BJ (cell line): ENCODE data around the gene BARX1. TPM values are rescaled to one million over a fixed set of nuclear protein-coding genes. Genes with fewer than 3 reads are reported as not detected.

Experiments
- CTCF ChIA-PET: fragments of 350-600 bp; formaldehyde crosslinking; extraction: SDS; loops from one replicate; lab custom pipeline; 2021; ENCODE audit warnings: antibody characterized with exemption, inconsistent platforms; lab: Yijun Ruan, JAX
- POLR2A ChIA-PET: fragments of 300-600 bp; sonication (Branson Sonifier 250); formaldehyde crosslinking; extraction: SDS; loops from one replicate; lab custom pipeline; 2021; ENCODE audit warnings: antibody characterized with exemption; lab: Charles Lee
- DNase-seq: peaks from one replicate; pipeline ENCODE4 v3.0.0-alpha.2; 2011; ENCODE audit warnings: low read depth
- H3K27me3 ChIP-seq: 2 replicates; pipeline ENCODE4 v1.6.0; 2011; ENCODE audit warnings: low read length; ENCODE audit not compliant: control insufficient read depth, insufficient read depth
- H3K36me3 ChIP-seq: 2 replicates; pipeline ENCODE4 v1.5.1; 2011; ENCODE audit warnings: low read length; ENCODE audit not compliant: control insufficient read depth, insufficient read depth
- H3K4me3 ChIP-seq: 2 replicates; pipeline ENCODE4 v1.5.1; 2011; ENCODE audit warnings: low read depth, mild to moderate bottlenecking, control low read depth, low read length
- polyA plus RNA-seq: library from polyadenylated mRNA; depleted of rRNA; stranded (reverse); fragments of >200 nt; gene quantifications from 2 replicates; pipeline ENCODE4 v1.2.3, GENCODE V29; 2011
- TF ChIP-seq, protein P1 (sequence below): IDR thresholded peaks from 2 replicates; pipeline ENCODE4 v1.5.1; 2011; ENCODE audit warnings: low read depth, mild to moderate bottlenecking, control low read depth, inconsistent platforms, low read length, moderate library complexity; ENCODE audit not compliant: insufficient read depth

The BARX1 gene
- polyA plus RNA-seq, 1 experiment: not detected

- Histone ChIP-seq H3K27me3 (no peaks in the 10 kb centered on the region; the same call in 1 of the 2 replicates), H3K36me3 (no peaks in the 10 kb centered on the region), H3K4me3 (no peak overlapping the region)
- TF ChIP-seq, protein P1, sequence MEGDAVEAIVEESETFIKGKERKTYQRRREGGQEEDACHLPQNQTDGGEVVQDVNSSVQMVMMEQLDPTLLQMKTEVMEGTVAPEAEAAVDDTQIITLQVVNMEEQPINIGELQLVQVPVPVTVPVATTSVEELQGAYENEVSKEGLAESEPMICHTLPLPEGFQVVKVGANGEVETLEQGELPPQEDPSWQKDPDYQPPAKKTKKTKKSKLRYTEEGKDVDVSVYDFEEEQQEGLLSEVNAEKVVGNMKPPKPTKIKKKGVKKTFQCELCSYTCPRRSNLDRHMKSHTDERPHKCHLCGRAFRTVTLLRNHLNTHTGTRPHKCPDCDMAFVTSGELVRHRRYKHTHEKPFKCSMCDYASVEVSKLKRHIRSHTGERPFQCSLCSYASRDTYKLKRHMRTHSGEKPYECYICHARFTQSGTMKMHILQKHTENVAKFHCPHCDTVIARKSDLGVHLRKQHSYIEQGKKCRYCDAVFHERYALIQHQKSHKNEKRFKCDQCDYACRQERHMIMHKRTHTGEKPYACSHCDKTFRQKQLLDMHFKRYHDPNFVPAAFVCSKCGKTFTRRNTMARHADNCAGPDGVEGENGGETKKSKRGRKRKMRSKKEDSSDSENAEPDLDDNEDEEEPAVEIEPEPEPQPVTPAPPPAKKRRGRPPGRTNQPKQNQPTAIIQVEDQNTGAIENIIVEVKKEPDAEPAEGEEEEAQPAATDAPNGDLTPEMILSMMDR: no peak
- POLR2A ChIA-PET: no interaction called here
- no peak for DNase-seq
- CTCF ChIA-PET: interaction anchor here (1.2 to 1.5 kb wide), 2 partner anchors 21 to 29 kb away, joined by 3 to 4 read pairs; no protein-coding TSS in a partner anchor
Measured at GRCh38 chr9:93984860-93985259, 29.7 kb upstream of the BARX1 start.

DNA sequence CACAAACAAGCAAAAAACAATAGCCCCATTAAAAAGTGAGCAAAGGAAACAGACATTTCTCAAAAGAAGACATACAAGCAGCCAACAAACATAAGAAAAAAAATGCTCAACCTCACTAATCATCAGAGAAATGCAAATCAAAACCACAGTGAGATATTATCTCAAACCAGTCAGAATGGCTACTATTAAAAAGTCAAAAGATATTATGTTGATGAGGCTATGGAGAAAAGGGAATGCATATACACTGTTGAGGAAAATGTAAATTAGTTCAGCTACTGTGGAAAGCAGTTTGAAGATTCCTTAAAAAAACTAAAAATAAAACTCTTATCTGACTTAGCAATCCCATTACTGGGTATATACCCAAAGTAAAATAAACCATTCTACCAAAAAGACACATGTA is 28.7 kb upstream of the BARX1 start:
- TF ChIP-seq, protein P1: no peak
- Histone ChIP-seq H3K4me3 (no peak overlapping the region), H3K27me3 (peaks cover 1% of the 10 kb centered on the region; the same call in 1 of the 2 replicates), H3K36me3 (no peaks in the 10 kb centered on the region)
- ChIA-PET CTCF (interaction anchor here (1.1 to 1.2 kb wide), 2 partner anchors 20 to 21 kb away, joined by 3 to 4 read pairs; no protein-coding TSS in a partner anchor), POLR2A (no interaction called here)
- no peak for DNase-seq

DNA sequence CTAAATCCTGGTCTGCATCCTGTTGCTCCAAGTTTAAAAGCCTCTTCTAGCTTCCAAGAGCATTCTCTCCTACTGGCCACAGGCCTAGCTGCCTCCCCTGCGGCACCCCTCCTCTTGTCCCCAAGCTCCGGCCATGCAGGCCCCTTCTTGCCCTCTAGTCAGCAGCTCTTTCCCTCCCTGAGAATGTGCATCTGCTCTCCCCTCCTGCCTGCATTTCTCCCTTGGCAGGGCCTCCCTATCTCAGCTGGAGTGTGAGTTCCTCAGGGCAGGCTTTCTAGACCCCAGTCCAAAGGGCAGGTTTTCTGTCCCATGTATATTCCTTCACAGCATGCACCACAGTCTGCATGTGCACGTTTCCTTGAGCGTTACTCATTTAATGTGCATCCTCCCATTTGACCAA is 24.6 kb upstream of the BARX1 start:
- POLR2A ChIA-PET: no interaction called here
- Histone ChIP-seq H3K4me3 (no peak overlapping the region), H3K27me3 (peaks cover 1% of the 10 kb centered on the region; the same call in 1 of the 2 replicates), H3K36me3 (no peaks in the 10 kb centered on the region)
- TF ChIP-seq, protein P1: no peak
- CTCF ChIA-PET: no interaction called here
- no peak for DNase-seq

- H3K27me3 ChIP-seq: peaks cover 1% of the 10 kb centered on the region; the same call in 1 of the 2 replicates
- TF ChIP-seq, protein P1: no peak
- ChIA-PET CTCF (interaction anchor here (1.2 to 1.8 kb wide), 2 partner anchors 16 to 297 kb away, joined by 4 to 5 read pairs; no protein-coding TSS in a partner anchor), POLR2A (no interaction called here)
- no peak overlapping the region for H3K4me3 ChIP-seq
- no peak for DNase-seq
- H3K36me3 ChIP-seq: no peaks in the 10 kb centered on the region
Measured at GRCh38 chr9:93978551-93978950, 23.4 kb upstream of the BARX1 start.

- ChIA-PET POLR2A (no interaction called here), CTCF (interaction anchor here (0.7 to 1.5 kb wide), 3 partner anchors 26 to 294 kb away, joined by 3 to 7 read pairs (median 4); no protein-coding TSS in a partner anchor)
- no peak for DNase-seq
- peaks cover 1% of the 10 kb centered on the region; the same call in 1 of the 2 replicates for H3K27me3 ChIP-seq
- H3K4me3 ChIP-seq: no peak overlapping the region
- H3K36me3 ChIP-seq: no peaks in the 10 kb centered on the region
- TF ChIP-seq, protein P1: no peak
Measured at GRCh38 chr9:93976973-93977372, 21.8 kb upstream of the BARX1 start.
